Epithelial cell of esophagus (primary cell): ENCODE data around the gene VPS35L.

Experiments
- DNase-seq: peaks from one replicate; pipeline ENCODE4 v3.0.0; 2010; ENCODE audit warnings: low read depth
- H3K4me3 ChIP-seq: 2 replicates; pipeline ENCODE4 v1.5.1; 2011; ENCODE audit warnings: mild to moderate bottlenecking, low read length, control low read depth
- CTCF ChIP-seq: IDR thresholded peaks from 2 replicates; pipeline ENCODE4 v1.5.1; 2011; ENCODE audit warnings: low read depth, mild to moderate bottlenecking, low read length, control low read depth, inconsistent platforms; ENCODE audit not compliant: insufficient read depth; ENCODE audit errors: missing control alignments

VPS35L gene

GRCh38 chr16:19728636-19728965 is 173.1 kb downstream of the VPS35L start:
- TF ChIP-seq CTCF, result no peak
- DNase-seq, result no peak

GRCh38 chr16:19733551-19733950 is 178.0 kb downstream of the VPS35L start:
- H3K4me3 ChIP-seq, result no peak overlapping the region
- DNase-seq, result no peak
- TF ChIP-seq CTCF, result no peak

More at GRCh38 chr16:19728636-19728965, 173.1 kb downstream of the VPS35L start:
- H3K4me3 ChIP-seq, result no peak overlapping the region

- DNase-seq, result no peak
- no peak for TF ChIP-seq CTCF
- H3K4me3 ChIP-seq, result no peak overlapping the region
Observed at GRCh38 chr16:19735074-19735867, 179.8 kb downstream of the VPS35L start.

GRCh38 chr16:19737306-19738038 is 182.0 kb downstream of the VPS35L start:
- DNase-seq, result no peak

GRCh38 chr16:19741354-19741753 is 185.9 kb downstream of the VPS35L start:
- DNase-seq, result no peak
- no peak overlapping the region for H3K4me3 ChIP-seq
- TF ChIP-seq CTCF, result no peak

More at GRCh38 chr16:19737306-19738038, 182.0 kb downstream of the VPS35L start:
- no peak overlapping the region for H3K4me3 ChIP-seq
- no peak for TF ChIP-seq CTCF

- TF ChIP-seq CTCF, result no peak
- H3K4me3 ChIP-seq, result no peak overlapping the region
- DNase-seq, result no peak
Observed at GRCh38 chr16:19743816-19744159, 188.3 kb downstream of the VPS35L start.

- TF ChIP-seq CTCF, result no peak
- DNase-seq, result no peak
- no peak overlapping the region for H3K4me3 ChIP-seq
Observed at GRCh38 chr16:19744670-19745069, 189.2 kb downstream of the VPS35L start.
